HepG2 (cell line): ENCODE measurements around the gene ZSCAN31. TPM values are rescaled to one million over a fixed set of nuclear protein-coding genes. Genes with fewer than 3 reads are reported as not detected.

Experiments
- ATAC-seq: fragments of 200-7000 bp; cut with Tn5 transposase; 3 replicates; pipeline ENCODE4 v1.9.1; 2020; ENCODE audit warnings: mild to moderate bottlenecking, moderate library complexity
- BruUV-seq: library from RNA; stranded (reverse); fragments of 400-500 nt; replicated peaks from 2 replicates; lab custom pipeline; 2021; lab: Mats Ljungman, UMichigan
- CTCF ChIA-PET: fragments of 300-600 bp; formaldehyde crosslinking; extraction: SDS; loops from one replicate; lab custom pipeline; 2021; ENCODE audit warnings: low total read pairs, inconsistent platforms, low intra/inter-chr PET ratio; lab: Yijun Ruan, JAX
- POLR2A ChIA-PET: fragments of 350-600 bp; sonication (Branson Sonifier 250); formaldehyde crosslinking; loops from one replicate; lab custom pipeline; 2020; ENCODE audit warnings: antibody characterized with exemption, inconsistent platforms; lab: Yijun Ruan, JAX
- DNase-seq: peaks from one replicate; pipeline ENCODE4 v3.0.0-alpha.2; 2015; ENCODE audit warnings: low spot score
- FAIRE-seq: peaks from 3 replicates; lab custom pipeline; 2011; peaks lifted over from hg19 to GRCh38; lab: Jason Lieb, UNC
- H2AFZ ChIP-seq: one replicate; pipeline ENCODE4 v1.6.1; 2011; ENCODE audit warnings: low read length, inconsistent platforms
- H3K27ac ChIP-seq: fragments of 300-600 bp; 3 replicates; pipeline ENCODE4 v1.8.0; 2011; ENCODE audit warnings: mixed run types, mild to moderate bottlenecking, mixed read lengths, low read length, inconsistent platforms; ENCODE audit not compliant: insufficient read depth; ENCODE audit errors: extremely low read length
- H3K27me3 ChIP-seq, 2 experiments: fragments of 200-600 bp in 1 of 2; 2 replicates in 1 of 2; 3 replicates in 1 of 2; pipeline versions ENCODE4 v1.6.0 to v1.8.0; 2011; ENCODE audit warnings: low read length in 2 of 2, mild to moderate bottlenecking in 2 of 2, moderate library complexity in 2 of 2, inconsistent platforms in 1 of 2; ENCODE audit not compliant: insufficient read depth in 2 of 2, control insufficient read depth in 1 of 2
- H3K36me3 ChIP-seq, 2 experiments: fragments of 200-600 bp in 1 of 2; replicated peaks in 1 of 2; 2 replicates in 1 of 2; 3 replicates in 1 of 2; pipeline versions ENCODE4 v1.5.1 to v1.8.0; 2011; ENCODE audit warnings: low read length in 2 of 2, inconsistent platforms in 1 of 2; ENCODE audit not compliant: insufficient read depth in 2 of 2, control insufficient read depth in 1 of 2
- H3K4me1 ChIP-seq: 2 replicates; pipeline ENCODE4 v1.5.1; 2012; ENCODE audit warnings: low read length, inconsistent platforms; ENCODE audit not compliant: insufficient read depth
- H3K4me2 ChIP-seq: 2 replicates; pipeline ENCODE4 v1.6.0; 2011; ENCODE audit warnings: low read depth, low read length, inconsistent platforms
- H3K4me3 ChIP-seq, 3 experiments: fragments of 200-600 bp in 1 of 3; sonication (generic), shearing (Covaris generic) in 1 of 3; replicated peaks in 1 of 3; 2 replicates each; pipeline ENCODE4 v1.5.1; 2011 to 2016; ENCODE audit warnings: low read length in 3 of 3, inconsistent platforms in 2 of 3, low read depth in 2 of 3, mild to moderate bottlenecking in 2 of 3, control low read depth in 1 of 3, mixed read lengths in 1 of 3; ENCODE audit not compliant: insufficient read depth in 1 of 3
- H3K79me2 ChIP-seq: one replicate; pipeline ENCODE4 v1.6.1; 2011; ENCODE audit warnings: low read length, inconsistent platforms; ENCODE audit not compliant: insufficient read depth
- H3K9ac ChIP-seq: 2 replicates; pipeline ENCODE4 v1.6.0; 2011; ENCODE audit warnings: mild to moderate bottlenecking, low read depth, low read length, inconsistent platforms; ENCODE audit not compliant: insufficient read depth
- H3K9me3 ChIP-seq: 2 replicates; pipeline ENCODE4 v1.5.1; 2012; ENCODE audit warnings: mild to moderate bottlenecking, low read length
- H4K20me1 ChIP-seq: 2 replicates; pipeline ENCODE4 v1.6.0; 2011; ENCODE audit warnings: inconsistent platforms, mild to moderate bottlenecking, low read length, moderate library complexity; ENCODE audit not compliant: insufficient read depth
- BORCS8-MEF2B ChIP-seq: sonication (generic); formaldehyde crosslinking; IDR thresholded peaks from 2 replicates; pipeline ENCODE4 v1.8.0; 2022; ENCODE audit warnings: mild to moderate bottlenecking, missing genetic modification reagents
- DBP ChIP-seq: sonication (generic); formaldehyde crosslinking; IDR thresholded peaks from 2 replicates; pipeline ENCODE4 v1.4.0; 2020; ENCODE audit warnings: missing genetic modification reagents; ENCODE audit errors: not compliant biosample characterization
- E2F1 ChIP-seq: sonication (generic); formaldehyde crosslinking; IDR thresholded peaks from 2 replicates; pipeline ENCODE4 v1.5.0; 2020; ENCODE audit warnings: missing genetic modification reagents
- ETS1 ChIP-seq: sonication (generic); formaldehyde crosslinking; IDR thresholded peaks from 2 replicates; pipeline ENCODE4 v1.4.0; 2020; ENCODE audit warnings: missing genetic modification reagents
- GRHL1 ChIP-seq: sonication (generic); formaldehyde crosslinking; conservative IDR thresholded peaks from 2 replicates; pipeline ENCODE4 v1.8.0; 2022; ENCODE audit warnings: missing genetic modification reagents
- GTF3A ChIP-seq: sonication (generic); formaldehyde crosslinking; conservative IDR thresholded peaks from 2 replicates; pipeline ENCODE4 v1.4.0; 2020; ENCODE audit warnings: mild to moderate bottlenecking, missing genetic modification reagents
- IKZF4 ChIP-seq: sonication (generic); formaldehyde crosslinking; IDR thresholded peaks from 2 replicates; pipeline ENCODE4 v1.5.1; 2020; ENCODE audit warnings: borderline replicate concordance, mild to moderate bottlenecking, low read depth, missing genetic modification reagents; ENCODE audit errors: not compliant biosample characterization
- REPIN1 ChIP-seq: sonication (generic); formaldehyde crosslinking; IDR thresholded peaks from 2 replicates; pipeline ENCODE4 v1.8.0; 2022; ENCODE audit warnings: missing genetic modification reagents, low read depth, mild to moderate bottlenecking, borderline replicate concordance
- SMARCC2 ChIP-seq: fragments of 450-650 bp; IDR thresholded peaks from 2 replicates; pipeline ENCODE4 v1.6.1; 2017; ENCODE audit warnings: antibody characterized with exemption, mild to moderate bottlenecking
- SSRP1 ChIP-seq: IDR thresholded peaks from 2 replicates; pipeline ENCODE4 v1.6.1; 2016; ENCODE audit warnings: control low read depth
- WIZ ChIP-seq: sonication (generic); formaldehyde crosslinking; IDR thresholded peaks from 2 replicates; pipeline ENCODE4 v1.5.1; 2020; ENCODE audit warnings: mild to moderate bottlenecking, missing genetic modification reagents
- ZBTB4 ChIP-seq: sonication (generic); formaldehyde crosslinking; IDR thresholded peaks from 2 replicates; pipeline ENCODE4 v1.4.0; 2020; ENCODE audit warnings: missing genetic modification reagents, mild to moderate bottlenecking, borderline replicate concordance
- ZNF607 ChIP-seq: sonication (generic); formaldehyde crosslinking; IDR thresholded peaks from 2 replicates; pipeline ENCODE4 v1.5.1; 2020; ENCODE audit warnings: missing genetic modification reagents, mild to moderate bottlenecking, borderline replicate concordance
- ZNF713 ChIP-seq: sonication (generic); formaldehyde crosslinking; IDR thresholded peaks from 2 replicates; pipeline ENCODE4 v1.4.0; 2020; ENCODE audit warnings: mild to moderate bottlenecking, missing genetic modification reagents
- ZNF75D ChIP-seq: sonication (generic); formaldehyde crosslinking; IDR thresholded peaks from 2 replicates; pipeline ENCODE4 v1.8.1; 2023; ENCODE audit warnings: missing genetic modification reagents, mild to moderate bottlenecking, borderline replicate concordance
- WGBS: methylation state at CpG from one replicate; pipeline ENCODE4 v1.1.6; 2017; ENCODE audit warnings: low lambda C conversion rate; 5-methylcytosine and 5-hydroxymethylcytosine counted together
- in situ Hi-C: cut with HindIII; loops from 2 replicates; pipeline ENCODE4 v1.10.0; 2017; ENCODE audit warnings: low pct_unique_long_range_greater_than_20kb; ENCODE audit not compliant: extremely low pct_ligation_motif_present
- intact Hi-C: fragments of 100-400 bp; cut with micrococcal nuclease; formaldehyde crosslinking; loops from one replicate; pipeline ENCODE4 v1.10.0; 2022; ENCODE audit not compliant: unreplicated experiment
- polyA plus RNA-seq, 8 experiments: library from polyadenylated mRNA; depleted of rRNA in 3 of 8; stranded (reverse) in 7 of 8; unstranded in 1 of 8; fragments of >200 nt; fragmentation: Illumina TruSeq in 4 of 8; extraction: Trizol in 4 of 8; gene quantifications; 2 replicates each; pipeline versions ENCODE4 v1.2.1 to v1.2.3, GENCODE V29; 2011 to 2016; ENCODE audit warnings: low read depth in 4 of 8, missing spikeins in 1 of 8, mixed read lengths in 1 of 8; ENCODE audit not compliant: insufficient read depth in 1 of 8
- total RNA-seq, 5 experiments: library from RNA; depleted of rRNA; stranded (reverse); fragments of >200 nt; fragmentation: Illumina TruSeq; extraction: Trizol; gene quantifications; 2 replicates each; pipeline ENCODE4 v1.2.3, GENCODE V29; 2016; ENCODE audit warnings: low read depth in 1 of 5

ZSCAN31 gene
- total and polyA plus RNA-seq, 2 of the 13 experiments (the other 11 are each of a cell fraction or from before 2014, with no cell fraction given): 5.3 to 6.2 TPM

GRCh38 chr6:28377879-28378278, 41.9 kb upstream of the ZSCAN31 start:
- H3K4me3 ChIP-seq: no peak overlapping the region
- ChIA-PET POLR2A (no interaction called here), CTCF (no interaction called here)
- H3K4me1 ChIP-seq: peaks cover 28% of the 10 kb centered on the region
- no peak for FAIRE-seq
- H3K4me2 ChIP-seq: no peak overlapping the region
- no peaks in the 10 kb centered on the region for H4K20me1 ChIP-seq
- no TSS peak for BruUV-seq
- no peak overlapping the region for H3K9ac ChIP-seq
- 100% methylated on average over 1 of the region's 1 CpG for whole genome bisulfite sequencing
- no peaks in the 10 kb centered on the region for H3K9me3 ChIP-seq
- H3K27me3 ChIP-seq: no peaks in the 10 kb centered on the region
- in situ Hi-C loops (no loop called here), intact Hi-C loops (no loop called here)
- H3K27ac ChIP-seq: no peak overlapping the region
- peaks cover 0 to 28% of the 10 kb centered on the region in 2 experiments for H3K36me3 ChIP-seq
- TF ChIP-seq REPIN1 (CRISPR knock-in tag): no peak
- TF ChIP-seq SMARCC2: no peak
- TF ChIP-seq BORCS8-MEF2B: no peak
- no peak for TF ChIP-seq SSRP1 (CRISPR knock-in tag)
- no peak for TF ChIP-seq ZBTB4 (CRISPR knock-in tag)
- no peak for TF ChIP-seq ETS1 (CRISPR knock-in tag)
- no peak for TF ChIP-seq ZNF713 (CRISPR knock-in tag)
- no peak for TF ChIP-seq IKZF4 (CRISPR knock-in tag)
- no peak for TF ChIP-seq DBP
- no peak for TF ChIP-seq E2F1 (CRISPR knock-in tag)
- no peak for TF ChIP-seq ZNF607 (CRISPR knock-in tag)
- TF ChIP-seq WIZ (CRISPR knock-in tag): no peak
- no peak for TF ChIP-seq GTF3A (CRISPR knock-in tag)
- TF ChIP-seq GRHL1 (CRISPR knock-in tag): no peak
- TF ChIP-seq ZNF75D (CRISPR knock-in tag): no peak
- no peaks in the 10 kb centered on the region for H3K79me2 ChIP-seq
- DNase-seq: no peak
- no peak overlapping the region for H2AFZ ChIP-seq
- no peak for ATAC-seq
